Gastrocnemius medialis (tissue), 4 donors: ENCODE results near the gene AMPD1. TPM values are rescaled to one million over a fixed set of nuclear protein-coding genes. Genes with fewer than 3 reads are reported as not detected.
A peak's percentile ranks its signal among the peaks of the same experiment; 100 is the strongest.

Experiments used
- ATAC-seq, 2 donors: fragments of 150-250 bp; one replicate each; pipeline ENCODE4 v1.9.1; 2016
- DNase-seq, 2 donors: peaks; one replicate each; pipeline ENCODE4 v3.0.0-alpha.2; 2019
- H3K27ac ChIP-seq, 4 donors: fragments of 200-600 bp; sonication (generic); 1 replicate in 1 of 4; 2 replicates in 3 of 4; pipeline ENCODE4 v1.5.1; 2016 to 2018; ENCODE audit warnings: mild to moderate bottlenecking in 2 of 4, moderate library complexity in 1 of 4
- H3K27me3 ChIP-seq, 3 donors: fragments of 200-600 bp; sonication (generic) in 2 of 3; 1 replicate in 1 of 3; 2 replicates in 2 of 3; pipeline versions ENCODE4 v1.5.1 to v1.6.0; 2016 to 2019; ENCODE audit warnings: mild to moderate bottlenecking in 1 of 3, moderate library complexity in 1 of 3
- H3K36me3 ChIP-seq, 2 donors: fragments of 200-600 bp; sonication (generic) in 1 of 2; one replicate each; pipeline ENCODE4 v1.5.1; 2017 to 2018
- H3K4me1 ChIP-seq, 2 donors: fragments of 200-600 bp; sonication (generic) in 1 of 2; one replicate each; pipeline ENCODE4 v1.5.1; 2016 to 2017; ENCODE audit warnings: mild to moderate bottlenecking in 2 of 2
- H3K4me3 ChIP-seq, 4 donors: fragments of 200-600 bp; sonication (generic) in 3 of 4; 1 replicate in 1 of 4; 2 replicates in 3 of 4; pipeline ENCODE4 v1.5.1; 2016 to 2019; ENCODE audit warnings: mild to moderate bottlenecking in 2 of 4
- H3K9me3 ChIP-seq, 3 donors: fragments of 200-600 bp; sonication (generic) in 2 of 3; 1 replicate in 1 of 3; 2 replicates in 2 of 3; pipeline ENCODE4 v1.5.1; 2016 to 2019
- CTCF ChIP-seq, 5 experiments: fragments of 450-650 bp in 3 of 5; fragments of 200-600 bp in 2 of 5; sonication (generic) in 2 of 5; IDR thresholded peaks in 4 of 5; conservative IDR thresholded peaks in 1 of 5; 1 replicate in 4 of 5; 2 replicates in 1 of 5; pipeline ENCODE4 v1.5.1; 2016 to 2019; ENCODE audit warnings: antibody characterized with exemption in 5 of 5, mild to moderate bottlenecking in 3 of 5, moderate library complexity in 3 of 5
- POLR2A ChIP-seq, 2 donors: fragments of 450-650 bp; IDR thresholded peaks; one replicate each; pipeline ENCODE4 v1.6.1; 2017; ENCODE audit warnings: antibody characterized with exemption in 2 of 2, mild to moderate bottlenecking in 2 of 2, moderate library complexity in 2 of 2
- in situ Hi-C, 4 donors: fragments of 200-750 bp; cut with MboI; loops; one replicate each; pipeline versions ENCODE4 v1.15.0 to v1.8.0; 2017; ENCODE audit warnings: low sequenced_read_pairs in 4 of 4
- intact Hi-C: fragments of 100-400 bp; cut with DNase I; formaldehyde crosslinking; loops from one replicate; pipeline ENCODE4 v1.15.1; 2023; ENCODE audit warnings: low total_unique reads
- total RNA-seq, 4 donors: library from RNA; depleted of rRNA; stranded (reverse); fragments of >200 nt; gene quantifications; one replicate each; pipeline versions ENCODE4 v1.1.0 to v1.2.3, GENCODE V29; 2016

AMPD1 gene
- total RNA-seq, 4 donors from 2014 or later: 43.5 to 93.4 (median 68.1) TPM

- no peaks in the 10 kb centered on the region for H3K27me3 ChIP-seq
- ATAC-seq (no peak), DNase-seq (no peak)
- H3K36me3 ChIP-seq: peaks cover 0 to 86% of the 10 kb centered on the region in 2 donors
- no peak for TF ChIP-seq CTCF (IDR thresholded peaks at IDR 0.05 in 4 of 5, conservative IDR thresholded peaks at IDR 0.05 in 1 of 5)
- no peak for TF ChIP-seq POLR2A (IDR thresholded peaks at IDR 0.05)
- peak overlapping the region; percentile 66 to 88 (median 72) for H3K27ac ChIP-seq
- no peaks in the 10 kb centered on the region for H3K9me3 ChIP-seq
- in situ Hi-C loops (no loop called here), intact Hi-C loops (no loop called here)
- H3K4me1 ChIP-seq: peaks cover 37 to 42% of the 10 kb centered on the region in 2 donors
- H3K4me3 ChIP-seq: no peak overlapping the region
These were observed 28.1 kb upstream of the AMPD1 start for GRCh38 chr1:114723457-114723856.

- H3K36me3 ChIP-seq: peaks cover 0 to 83% of the 10 kb centered on the region in 2 donors
These were observed 25.1 kb upstream of the AMPD1 start for GRCh38 chr1:114720492-114720891.

GRCh38 chr1:114719424-114719787 lies 24.1 kb upstream of the AMPD1 start:
- TF ChIP-seq CTCF (IDR thresholded peaks at IDR 0.05 in 4 of 5, conservative IDR thresholded peaks at IDR 0.05 in 1 of 5) (no peak), POLR2A (IDR thresholded peaks at IDR 0.05) (no peak)
- H3K27ac ChIP-seq: peak overlapping the region; percentile 31 to 88 (median 72)

More at GRCh38 chr1:114720492-114720891, 25.1 kb upstream of the AMPD1 start:
- no peak for ATAC-seq
- Histone ChIP-seq H3K4me3 (no peak overlapping the region), H3K4me1 (peaks cover 44 to 58% of the 10 kb centered on the region in 2 donors), H3K27ac (peak overlapping the region; percentile 66 to 88 (median 72)), H3K27me3 (no peaks in the 10 kb centered on the region), H3K9me3 (no peaks in the 10 kb centered on the region)
- no peak for DNase-seq
- in situ Hi-C loops (no loop called here), intact Hi-C loops (no loop called here)
- TF ChIP-seq POLR2A (IDR thresholded peaks at IDR 0.05) (no peak), CTCF (IDR thresholded peaks at IDR 0.05 in 4 of 5, conservative IDR thresholded peaks at IDR 0.05 in 1 of 5) (no peak)

GRCh38 chr1:114718661-114719423 lies 23.5 kb upstream of the AMPD1 start:
- intact Hi-C loops: no loop called here

More at GRCh38 chr1:114719424-114719787, 24.1 kb upstream of the AMPD1 start:
- H3K27me3 ChIP-seq: no peaks in the 10 kb centered on the region
- peaks cover 0 to 76% of the 10 kb centered on the region in 2 donors for H3K36me3 ChIP-seq
- in situ Hi-C loops: no loop called here
- peaks cover 50 to 61% of the 10 kb centered on the region in 2 donors for H3K4me1 ChIP-seq
- H3K9me3 ChIP-seq: no peaks in the 10 kb centered on the region
- H3K4me3 ChIP-seq: no peak overlapping the region
- intact Hi-C loops: no loop called here
- DNase-seq: no peak
- no peak for ATAC-seq

More at GRCh38 chr1:114718661-114719423, 23.5 kb upstream of the AMPD1 start:
- Histone ChIP-seq H3K9me3 (no peaks in the 10 kb centered on the region), H3K4me3 (no peak overlapping the region), H3K4me1 (peaks cover 45 to 59% of the 10 kb centered on the region in 2 donors), H3K36me3 (peaks cover 0 to 75% of the 10 kb centered on the region in 2 donors), H3K27me3 (no peaks in the 10 kb centered on the region), H3K27ac (peak overlapping the region; percentile 31 to 88 (median 72))
- in situ Hi-C loops: no loop called here
- TF ChIP-seq CTCF (IDR thresholded peaks at IDR 0.05 in 4 of 5, conservative IDR thresholded peaks at IDR 0.05 in 1 of 5) (no peak), POLR2A (IDR thresholded peaks at IDR 0.05) (no peak)
- DNase-seq: no peak
- no peak for ATAC-seq
